Renal cortical epithelial cell (primary cell): ENCODE results near the gene GRIK4. TPM values are rescaled to one million over a fixed set of nuclear protein-coding genes. Genes with fewer than 3 reads are reported as not detected.
"Not testable (repeated sequence)": the region's sequence is repeated elsewhere in the genome, so short reads cannot be mapped to it uniquely, and the experiment has no call there.

ENCODE experiments used
- DNase-seq: peaks from one replicate; pipeline ENCODE4 v3.0.0-alpha.2; 2011; ENCODE audit warnings: low read depth
- total RNA-seq: library from RNA; depleted of rRNA; stranded (reverse); fragments of >200 nt; gene quantifications from 2 replicates; pipeline ENCODE4 v1.2.3, GENCODE V29; 2014

Gene GRIK4
- total RNA-seq, 1 donor from 2014 or later, result under 0.01 TPM

- DNase-seq, result no peak
Observed at GRCh38 chr11:120781486-120782120, 270.1 kb downstream of the GRIK4 start.

GRCh38 chr11:120784566-120785251 lies 273.2 kb downstream of the GRIK4 start:
- DNase-seq, result no peak

GRCh38 chr11:120785576-120785975 lies 274.0 kb downstream of the GRIK4 start:
- no peak for DNase-seq

GRCh38 chr11:120786206-120786735 lies 274.7 kb downstream of the GRIK4 start:
- DNase-seq, result no peak

GRCh38 chr11:120787224-120787623 lies 275.7 kb downstream of the GRIK4 start:
- DNase-seq, result not testable (repeated sequence)

- DNase-seq, result no peak
Observed at GRCh38 chr11:120789391-120789790, 277.8 kb downstream of the GRIK4 start.

- DNase-seq, result no peak
Observed at GRCh38 chr11:120792306-120792705, 280.8 kb downstream of the GRIK4 start.

GRCh38 chr11:120793150-120793549 lies 281.6 kb downstream of the GRIK4 start:
- DNase-seq, result no peak

- DNase-seq, result no peak
Observed at GRCh38 chr11:120793806-120794479, 282.4 kb downstream of the GRIK4 start.

GRCh38 chr11:120794748-120795147 lies 283.2 kb downstream of the GRIK4 start:
- DNase-seq, result no peak

- no peak for DNase-seq
Observed at GRCh38 chr11:120795185-120795584, 283.6 kb downstream of the GRIK4 start.

- DNase-seq, result no peak
Observed at GRCh38 chr11:120797143-120797542, 285.6 kb downstream of the GRIK4 start.

- DNase-seq, result no peak
Observed at GRCh38 chr11:120798854-120799253, 287.3 kb downstream of the GRIK4 start.

- no peak for DNase-seq
Observed at GRCh38 chr11:120800206-120800605, 288.7 kb downstream of the GRIK4 start.

- DNase-seq, result peak; percentile 50
Observed at GRCh38 chr11:120801801-120802689, 290.5 kb downstream of the GRIK4 start.

- DNase-seq, result no peak
Observed at GRCh38 chr11:120805960-120806555, 294.5 kb downstream of the GRIK4 start.

- peak; percentile 100 for DNase-seq
Observed at GRCh38 chr11:120807414-120808150, 296.0 kb downstream of the GRIK4 start.

- DNase-seq, result no peak
Observed at GRCh38 chr11:120808616-120809050, 297.1 kb downstream of the GRIK4 start.

GRCh38 chr11:120810251-120810650 lies 298.7 kb downstream of the GRIK4 start:
- DNase-seq, result no peak

GRCh38 chr11:120811199-120811598 lies 299.7 kb downstream of the GRIK4 start:
- no peak for DNase-seq
